Suprapubic skin (tissue), 4 donors: Measurements from ENCODE around the gene ZIC5. TPM values are rescaled to one million over a fixed set of nuclear protein-coding genes. Genes with fewer than 3 reads are reported as not detected.

Experiments used
- DNase-seq, 2 donors: peaks; one replicate each; pipeline ENCODE4 v3.0.0-alpha.2; 2019; ENCODE audit warnings: low spot score in 2 of 2
- H3K27ac ChIP-seq: fragments of 200-600 bp; sonication (generic); one replicate; pipeline ENCODE4 v1.5.1; 2019
- H3K27me3 ChIP-seq: fragments of 200-600 bp; sonication (generic); one replicate; pipeline ENCODE4 v1.5.1; 2019
- H3K36me3 ChIP-seq: fragments of 200-600 bp; sonication (generic); one replicate; pipeline ENCODE4 v1.5.1; 2019
- H3K4me1 ChIP-seq: fragments of 200-600 bp; sonication (generic); one replicate; pipeline ENCODE4 v1.5.1; 2019
- H3K4me3 ChIP-seq: fragments of 200-600 bp; sonication (generic); one replicate; pipeline ENCODE4 v1.5.1; 2019; ENCODE audit warnings: mild to moderate bottlenecking
- H3K9me3 ChIP-seq: fragments of 200-600 bp; sonication (generic); one replicate; pipeline ENCODE4 v1.5.1; 2019
- EP300 ChIP-seq: sonication (generic); formaldehyde crosslinking; IDR thresholded peaks from one replicate; pipeline ENCODE4 v1.6.1; 2017; ENCODE audit warnings: antibody characterized with exemption
- POLR2A ChIP-seq, 2 donors: fragments of 450-650 bp; IDR thresholded peaks; one replicate each; pipeline ENCODE4 v1.6.1; 2017; ENCODE audit warnings: antibody characterized with exemption in 2 of 2, mild to moderate bottlenecking in 2 of 2, moderate library complexity in 2 of 2
- POLR2AphosphoS5 ChIP-seq, 3 donors: sonication (generic); formaldehyde crosslinking; IDR thresholded peaks; one replicate each; pipeline ENCODE4 v1.6.1; 2017; ENCODE audit warnings: antibody characterized with exemption in 3 of 3
- WGBS: methylation state at CpG from one replicate; pipeline ENCODE4 v1.1.5; 2018; 5-methylcytosine and 5-hydroxymethylcytosine counted together
- total RNA-seq, 4 donors: library from RNA; depleted of rRNA; stranded (reverse); fragments of >200 nt; gene quantifications; one replicate each; pipeline ENCODE4 v1.1.0, GENCODE V29; 2016
- TF ChIP-seq, protein P1 (sequence below), 2 donors: fragments of 200-600 bp in 1 of 2; fragments of 450-650 bp in 1 of 2; sonication (generic) in 1 of 2; IDR thresholded peaks; one replicate each; pipeline ENCODE4 v1.5.1; 2016 to 2019; ENCODE audit warnings: antibody characterized with exemption in 2 of 2, mild to moderate bottlenecking in 1 of 2, moderate library complexity in 1 of 2

Gene ZIC5
- total RNA-seq, 4 donors from 2014 or later, result not detected

- no peak for DNase-seq
Measured at GRCh38 chr13:99970651-99971575, 654 bp downstream of the ZIC5 start.

DNA sequence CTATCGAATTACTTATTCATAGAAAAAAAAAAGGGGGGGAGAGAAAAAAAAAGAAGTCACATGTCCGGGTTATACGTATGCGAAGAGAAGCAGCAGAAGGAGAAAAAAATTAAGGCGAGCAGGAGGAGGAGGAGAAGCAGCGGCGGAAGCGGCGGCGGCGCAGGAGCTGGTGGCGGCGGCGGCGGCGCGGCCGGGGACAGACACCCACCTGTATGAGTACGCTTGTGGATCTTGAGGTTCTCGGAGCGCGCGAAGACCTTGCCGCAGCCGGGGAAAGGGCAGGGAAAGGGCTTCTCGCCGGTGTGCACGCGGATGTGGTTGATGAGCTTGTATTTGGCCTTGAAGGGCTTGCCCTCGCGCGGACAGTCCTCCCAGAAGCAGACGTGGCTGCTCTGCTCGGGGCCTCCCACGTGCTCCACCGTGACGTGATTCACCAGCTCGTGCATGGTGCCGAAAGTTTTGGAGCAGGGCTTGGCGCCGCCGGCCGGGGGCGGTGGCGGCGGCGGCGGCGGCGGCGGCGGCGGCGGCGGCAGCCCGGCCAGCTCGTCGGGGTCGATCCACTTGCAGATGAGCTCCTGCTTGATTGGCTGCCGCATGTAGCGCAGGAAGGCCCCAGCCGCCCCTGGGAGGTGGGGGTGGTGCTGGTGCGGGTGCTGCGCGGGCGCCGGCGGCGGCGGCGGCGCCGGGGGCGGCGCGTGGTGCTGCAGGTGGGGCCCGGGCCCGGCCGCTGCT, 1.5 kb downstream of the ZIC5 start:
- no peak for DNase-seq
- no peak for TF ChIP-seq EP300
- peaks cover 95% of the 10 kb centered on the region for H3K27me3 ChIP-seq
- H3K4me1 ChIP-seq, result peaks cover 37% of the 10 kb centered on the region
- peak overlapping the region; percentile 47 for H3K4me3 ChIP-seq
- WGBS, result 4% methylated on average over 24 of the region's 79 CpGs
- H3K27ac ChIP-seq, result no peak overlapping the region
- H3K36me3 ChIP-seq, result no peaks in the 10 kb centered on the region
- H3K9me3 ChIP-seq, result no peaks in the 10 kb centered on the region

More at GRCh38 chr13:99970651-99971575, 654 bp downstream of the ZIC5 start:
- Histone ChIP-seq H3K36me3 (no peaks in the 10 kb centered on the region), H3K4me3 (peak overlapping the region; percentile 47), H3K4me1 (peaks cover 37% of the 10 kb centered on the region), H3K27me3 (peaks cover 95% of the 10 kb centered on the region), H3K9me3 (no peaks in the 10 kb centered on the region), H3K27ac (no peak overlapping the region)
- TF ChIP-seq EP300, result no peak
- TF ChIP-seq POLR2A (IDR thresholded peaks at IDR 0.05), result no peak
- TF ChIP-seq POLR2AphosphoS5 (IDR thresholded peaks at IDR 0.05), result no peak
- TF ChIP-seq, protein P1, sequence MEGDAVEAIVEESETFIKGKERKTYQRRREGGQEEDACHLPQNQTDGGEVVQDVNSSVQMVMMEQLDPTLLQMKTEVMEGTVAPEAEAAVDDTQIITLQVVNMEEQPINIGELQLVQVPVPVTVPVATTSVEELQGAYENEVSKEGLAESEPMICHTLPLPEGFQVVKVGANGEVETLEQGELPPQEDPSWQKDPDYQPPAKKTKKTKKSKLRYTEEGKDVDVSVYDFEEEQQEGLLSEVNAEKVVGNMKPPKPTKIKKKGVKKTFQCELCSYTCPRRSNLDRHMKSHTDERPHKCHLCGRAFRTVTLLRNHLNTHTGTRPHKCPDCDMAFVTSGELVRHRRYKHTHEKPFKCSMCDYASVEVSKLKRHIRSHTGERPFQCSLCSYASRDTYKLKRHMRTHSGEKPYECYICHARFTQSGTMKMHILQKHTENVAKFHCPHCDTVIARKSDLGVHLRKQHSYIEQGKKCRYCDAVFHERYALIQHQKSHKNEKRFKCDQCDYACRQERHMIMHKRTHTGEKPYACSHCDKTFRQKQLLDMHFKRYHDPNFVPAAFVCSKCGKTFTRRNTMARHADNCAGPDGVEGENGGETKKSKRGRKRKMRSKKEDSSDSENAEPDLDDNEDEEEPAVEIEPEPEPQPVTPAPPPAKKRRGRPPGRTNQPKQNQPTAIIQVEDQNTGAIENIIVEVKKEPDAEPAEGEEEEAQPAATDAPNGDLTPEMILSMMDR (IDR thresholded peaks at IDR 0.05), result no peak
- WGBS, result under 1% methylated on average over 32 of the region's 118 CpGs

DNA sequence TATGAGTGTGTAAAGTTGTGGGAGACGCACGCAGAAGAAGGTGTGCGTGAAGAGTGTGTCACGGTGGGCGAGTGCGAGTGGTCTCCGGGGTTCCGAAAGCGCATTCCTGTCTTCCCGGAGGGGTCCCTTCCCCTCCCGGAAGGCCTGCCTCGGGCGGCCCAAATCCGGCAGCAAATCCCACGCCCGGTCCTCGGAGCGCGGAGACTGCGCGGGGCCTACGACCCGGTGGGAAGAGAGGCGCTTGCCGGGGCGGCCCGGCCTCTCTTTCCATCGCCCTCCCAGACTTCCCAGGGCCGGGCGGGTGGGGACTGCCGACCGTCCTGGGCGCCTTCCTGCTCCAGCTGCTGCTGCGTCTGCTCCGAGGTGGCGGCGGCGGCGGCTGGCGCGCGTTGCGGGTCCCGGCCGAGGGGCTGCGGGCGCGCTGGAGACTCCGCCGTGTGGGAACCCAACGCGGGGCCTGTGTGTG, 2.1 kb downstream of the ZIC5 start:
- no peak for DNase-seq
- H3K4me1 ChIP-seq, result peaks cover 37% of the 10 kb centered on the region
- peak overlapping the region; percentile 47 for H3K4me3 ChIP-seq
- peaks cover 95% of the 10 kb centered on the region for H3K27me3 ChIP-seq
- TF ChIP-seq EP300 (no peak), POLR2A (IDR thresholded peaks at IDR 0.05) (no peak), POLR2AphosphoS5 (IDR thresholded peaks at IDR 0.05) (no peak)
- TF ChIP-seq, protein P1 (IDR thresholded peaks at IDR 0.05), result no peak
- no peak overlapping the region for H3K27ac ChIP-seq
- 10% methylated on average over 19 of the region's 52 CpGs for WGBS
- H3K9me3 ChIP-seq, result no peaks in the 10 kb centered on the region
- no peaks in the 10 kb centered on the region for H3K36me3 ChIP-seq

- Histone ChIP-seq H3K27me3 (peaks cover 95% of the 10 kb centered on the region), H3K4me1 (peaks cover 37% of the 10 kb centered on the region), H3K36me3 (no peaks in the 10 kb centered on the region), H3K27ac (no peak overlapping the region), H3K4me3 (peak overlapping the region; percentile 47), H3K9me3 (no peaks in the 10 kb centered on the region)
- TF ChIP-seq EP300 (no peak), POLR2A (IDR thresholded peaks at IDR 0.05) (no peak), POLR2AphosphoS5 (IDR thresholded peaks at IDR 0.05) (no peak)
- TF ChIP-seq, protein P1 (IDR thresholded peaks at IDR 0.05), result no peak
- WGBS, result 5% methylated on average over 19 of the region's 81 CpGs
- no peak for DNase-seq
Measured at GRCh38 chr13:99968521-99969452, 2.8 kb downstream of the ZIC5 start.

- peaks cover 37% of the 10 kb centered on the region for H3K4me1 ChIP-seq
- no peaks in the 10 kb centered on the region for H3K9me3 ChIP-seq
- peak overlapping the region; percentile 47 for H3K4me3 ChIP-seq
- TF ChIP-seq, protein P1 (IDR thresholded peaks at IDR 0.05), result no peak
- TF ChIP-seq POLR2AphosphoS5 (IDR thresholded peaks at IDR 0.05) (no peak), EP300 (no peak)
- no peak for DNase-seq
- H3K27me3 ChIP-seq, result peaks cover 94% of the 10 kb centered on the region
- no peaks in the 10 kb centered on the region for H3K36me3 ChIP-seq
- no peak overlapping the region for H3K27ac ChIP-seq
- 15% methylated on average over 15 of the region's 58 CpGs for WGBS
Measured at GRCh38 chr13:99967869-99968520, 3.6 kb downstream of the ZIC5 start.
